GM19438 (cell line): ENCODE results near the gene EPS15.
A peak's percentile ranks its signal among the peaks of the same experiment; 100 is the strongest.
"Not testable (repeated sequence)": the region's sequence is repeated elsewhere in the genome, so short reads cannot be mapped to it uniquely, and the experiment has no call there.

ENCODE experiments used
- ATAC-seq: cut with Tn5 transposase; IDR thresholded peaks from one replicate; pipeline ENCODE4 v1.9.1; 2021; ENCODE audit warnings: low read depth; ENCODE audit not compliant: unreplicated experiment

The EPS15 gene

DNA sequence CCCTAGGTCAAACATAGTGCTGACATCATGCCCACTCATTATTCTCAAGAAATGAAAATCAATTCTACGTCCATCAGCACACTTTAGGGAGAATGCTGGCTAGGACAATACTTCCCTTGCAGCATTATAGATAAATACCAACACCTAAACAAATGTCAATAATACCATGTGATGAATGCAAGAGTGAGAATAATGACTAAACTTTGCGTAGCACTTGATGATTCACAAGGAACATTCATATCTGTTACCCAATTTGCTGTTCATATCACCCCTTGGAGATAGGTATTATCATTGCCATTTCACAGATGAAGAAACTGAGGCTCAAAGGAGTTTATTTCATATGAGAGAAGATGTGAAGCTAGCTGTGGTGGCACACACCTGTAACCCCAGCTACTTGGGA is 24.8 kb upstream of the EPS15 start:
- ATAC-seq: no peak

DNA sequence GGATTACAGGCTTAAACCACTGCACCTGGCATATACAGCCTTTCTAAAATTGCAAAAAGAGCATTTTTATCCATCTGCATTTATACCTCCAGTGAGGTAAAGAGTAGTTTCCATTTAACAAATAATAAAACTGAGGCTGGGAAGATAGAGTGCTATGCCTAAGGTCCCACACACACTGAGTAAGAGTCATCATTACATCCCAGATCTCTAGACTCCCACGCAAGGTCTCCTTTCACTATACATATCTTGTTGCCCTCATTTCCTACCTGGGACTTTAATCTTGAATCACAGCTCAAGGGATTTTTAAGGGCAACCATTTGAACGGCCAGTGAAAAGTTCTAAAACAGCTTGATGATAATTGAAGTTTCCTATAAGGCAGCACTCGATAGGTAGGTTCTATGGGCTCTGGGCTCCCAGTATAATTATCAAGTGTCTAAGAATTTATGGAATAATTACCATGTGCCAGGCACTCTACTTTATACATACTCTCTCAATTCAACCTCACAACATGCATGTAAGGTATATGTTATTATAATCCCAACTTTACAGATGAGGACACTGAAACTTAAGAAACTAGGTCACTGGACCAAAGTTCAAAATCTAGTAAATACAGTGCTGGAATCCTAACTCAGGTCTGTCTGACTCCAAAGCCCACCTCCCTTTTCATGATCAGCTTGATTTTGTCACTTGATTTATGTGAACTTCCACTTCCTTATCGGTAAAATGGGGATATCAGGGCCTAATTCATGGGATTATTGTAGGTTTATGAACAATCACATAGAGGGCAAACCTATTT is 23.3 kb upstream of the EPS15 start:
- ATAC-seq: no peak

DNA sequence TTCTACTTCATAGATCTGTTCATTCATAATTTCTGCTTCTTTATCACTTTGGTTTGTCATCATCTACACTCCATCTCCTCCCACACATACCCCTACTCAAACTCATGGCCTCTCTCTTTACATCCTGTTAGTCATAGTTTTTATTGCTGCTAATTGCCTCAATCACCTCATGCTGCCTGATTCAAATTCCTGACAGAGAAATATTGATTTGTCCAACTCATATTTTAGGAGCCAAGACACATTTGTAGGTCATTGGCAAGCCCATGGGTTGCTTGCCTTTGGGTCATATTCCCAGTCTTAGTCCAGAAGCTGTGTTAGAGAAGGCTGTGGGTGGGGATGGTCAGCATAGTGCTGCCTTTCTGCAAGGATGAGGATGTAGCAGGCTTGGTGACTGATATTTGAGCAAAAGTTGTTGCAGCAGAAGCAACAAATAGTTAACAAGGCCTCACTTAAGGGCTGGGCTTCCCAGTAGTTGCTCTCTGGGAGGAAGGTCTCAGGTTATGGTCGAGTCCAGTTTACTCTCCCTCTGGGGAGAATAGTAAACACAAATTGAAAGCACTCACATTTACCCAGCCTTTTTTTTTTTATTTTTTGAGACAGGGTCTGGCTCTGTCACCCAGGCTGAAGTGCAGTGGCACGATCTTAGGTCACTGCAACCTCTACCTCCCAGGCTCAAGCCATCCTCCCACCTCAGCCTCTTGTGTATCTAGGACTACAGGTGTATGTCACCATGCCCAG is 22.4 kb upstream of the EPS15 start:
- ATAC-seq: no peak

DNA sequence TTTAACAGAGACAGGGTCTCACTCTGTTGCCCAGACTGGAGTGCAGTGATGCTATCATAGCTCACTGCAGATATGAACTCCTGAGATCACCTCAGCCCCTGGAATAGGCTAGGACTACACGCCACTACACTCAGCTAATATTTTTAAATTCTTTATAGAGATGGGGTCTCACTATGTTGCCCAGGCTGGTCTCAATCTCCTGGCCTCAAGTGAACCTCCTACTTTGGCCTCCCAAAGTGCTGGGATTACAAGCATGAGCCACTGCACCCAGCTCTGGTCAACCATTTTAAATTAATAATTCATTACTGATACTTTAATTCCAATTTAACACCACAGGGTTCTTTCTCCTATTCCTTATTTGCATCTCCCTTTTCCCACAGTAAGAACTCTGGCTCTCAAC is 18.5 kb upstream of the EPS15 start:
- ATAC-seq: no peak

DNA sequence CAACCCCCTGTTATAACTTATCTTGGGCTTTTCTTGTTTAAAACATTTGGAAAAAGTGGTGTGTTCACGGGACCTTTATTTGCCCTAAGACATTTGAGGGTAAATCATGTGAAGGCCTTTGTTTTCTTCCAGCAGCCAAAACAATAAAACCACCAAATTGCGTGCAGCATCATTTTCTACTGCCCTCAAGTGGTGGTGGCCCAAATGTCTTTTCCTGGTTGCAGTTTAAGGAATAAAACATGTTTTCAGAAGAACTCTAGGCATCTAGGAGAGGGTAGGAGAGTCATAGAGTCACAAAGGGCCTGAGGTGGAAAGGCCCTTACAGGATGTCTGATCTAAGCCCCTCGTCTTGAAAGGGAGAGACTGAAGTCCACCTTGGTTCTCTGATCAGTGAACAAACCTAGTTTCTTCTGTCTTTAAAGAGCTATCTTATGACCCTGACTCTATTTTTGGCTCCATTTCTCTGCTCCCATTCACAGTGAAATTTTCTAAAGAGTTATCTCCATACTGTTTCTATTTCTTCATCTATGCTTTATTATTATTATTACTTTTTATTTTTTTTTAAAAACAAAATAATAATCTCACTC is 16.0 kb upstream of the EPS15 start:
- ATAC-seq: no peak

DNA sequence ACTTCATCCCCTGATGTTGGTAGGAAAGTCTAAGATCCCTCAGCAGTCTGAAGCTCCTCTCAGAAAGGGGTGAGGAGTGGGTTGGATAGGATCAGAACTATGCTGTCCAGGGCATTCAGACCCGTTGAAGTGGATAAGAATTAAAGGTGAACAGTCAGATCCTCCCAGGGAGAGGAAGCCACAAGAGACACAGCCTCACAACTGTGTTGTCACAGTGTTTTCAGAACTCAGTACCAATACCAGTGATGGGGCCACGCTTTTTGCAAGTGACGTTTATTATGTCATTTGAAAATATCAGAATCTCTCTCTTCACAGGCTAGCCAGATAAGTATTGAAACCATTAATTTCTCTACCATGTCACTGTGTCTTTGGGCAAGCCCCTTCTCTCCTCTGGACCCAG is 15.4 kb upstream of the EPS15 start:
- ATAC-seq: no peak

DNA sequence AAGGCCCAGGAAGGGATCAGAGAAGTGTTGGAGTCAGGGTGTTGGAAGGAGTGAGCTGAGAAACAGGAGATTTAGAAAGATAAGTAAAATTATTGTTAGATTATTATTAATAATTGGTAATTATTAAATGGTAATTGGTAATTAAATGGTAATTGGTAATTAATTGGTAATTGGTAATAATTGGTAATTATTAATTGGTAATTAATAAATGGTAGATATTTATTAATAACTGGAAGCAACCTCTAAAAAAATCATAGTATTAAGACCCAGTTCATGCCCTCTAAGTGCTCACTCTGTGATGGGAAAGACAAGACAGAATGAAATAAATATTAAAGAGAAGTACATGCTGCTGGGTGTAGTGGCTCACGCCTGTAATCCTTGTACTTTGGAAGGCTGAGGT is 13.8 kb upstream of the EPS15 start:
- no peak for ATAC-seq

DNA sequence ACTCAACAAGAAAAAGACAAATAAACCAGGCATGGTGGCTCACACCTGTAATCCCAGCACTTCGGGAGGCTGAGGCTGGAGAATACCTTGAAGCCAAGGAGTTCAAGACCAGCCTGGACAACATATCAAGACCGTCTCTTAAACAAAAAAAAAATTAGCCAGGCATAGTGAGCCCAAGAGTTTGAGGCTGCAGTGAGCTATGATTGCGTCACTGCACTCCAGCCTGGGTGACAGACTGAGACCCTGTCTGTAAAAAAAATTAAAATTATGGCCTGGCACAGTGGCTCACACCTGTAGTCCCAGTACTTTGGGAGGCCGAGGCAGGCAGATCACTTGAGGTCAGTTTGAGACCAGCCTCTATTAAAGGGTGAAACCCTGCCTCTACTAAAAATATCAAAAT is 11.4 kb upstream of the EPS15 start:
- not testable (repeated sequence) for ATAC-seq

DNA sequence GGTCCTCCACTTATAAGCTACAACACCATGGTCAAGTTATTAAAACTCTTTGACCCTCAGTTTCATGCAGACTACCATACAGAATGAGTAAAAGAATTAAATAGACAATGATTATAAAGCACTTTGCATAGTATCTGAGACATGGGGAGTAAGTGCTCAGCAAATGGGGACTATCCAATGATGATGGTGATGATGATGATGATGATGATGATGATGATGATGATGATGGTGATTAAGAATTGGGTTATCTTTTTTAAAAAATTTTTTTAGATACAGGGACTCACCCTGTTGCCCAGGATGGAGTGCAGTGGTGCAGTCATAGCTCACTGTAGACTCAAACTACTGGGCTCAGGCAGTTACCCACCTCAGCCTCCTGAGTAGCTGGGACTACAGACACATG is 8.1 kb upstream of the EPS15 start:
- no peak for ATAC-seq

DNA sequence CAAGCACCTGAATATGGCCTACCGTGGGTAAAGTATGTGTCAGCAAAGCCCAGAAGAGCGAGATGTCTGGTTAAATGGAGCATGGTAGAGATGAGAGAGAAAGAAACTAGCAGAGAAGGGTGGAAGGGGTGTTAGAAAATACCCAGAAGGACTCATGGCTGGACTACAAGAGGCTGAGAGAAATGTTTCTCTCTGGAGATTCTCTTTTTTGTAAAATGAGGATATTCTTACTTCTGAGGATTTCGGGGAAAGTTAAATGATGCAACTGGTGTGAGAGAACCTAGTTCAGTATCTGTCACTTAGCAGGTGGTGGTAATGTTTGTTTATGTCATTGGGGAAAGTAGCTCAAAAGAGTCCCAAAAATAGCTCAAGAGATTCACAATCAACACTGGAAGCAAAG is 7.2 kb upstream of the EPS15 start:
- ATAC-seq: no peak

DNA sequence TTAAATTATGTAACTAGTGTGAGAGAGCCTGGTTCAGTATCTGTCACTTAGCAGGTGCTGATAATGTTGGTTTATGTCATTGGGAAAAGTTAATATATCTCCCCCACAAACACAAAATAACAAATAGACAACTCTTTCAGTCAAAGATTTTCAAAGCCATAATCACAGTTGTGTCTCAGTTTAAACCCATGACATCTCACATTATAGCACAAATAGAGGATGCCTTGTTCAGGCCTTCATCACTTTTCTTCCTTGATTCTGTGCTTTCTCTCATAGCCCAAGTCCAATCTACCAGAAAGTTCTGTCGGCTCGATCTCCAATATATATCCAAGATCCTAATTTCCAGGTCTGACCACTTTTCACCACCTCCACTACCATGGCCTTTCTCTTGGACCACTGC is 6.2 kb upstream of the EPS15 start:
- no peak for ATAC-seq

DNA sequence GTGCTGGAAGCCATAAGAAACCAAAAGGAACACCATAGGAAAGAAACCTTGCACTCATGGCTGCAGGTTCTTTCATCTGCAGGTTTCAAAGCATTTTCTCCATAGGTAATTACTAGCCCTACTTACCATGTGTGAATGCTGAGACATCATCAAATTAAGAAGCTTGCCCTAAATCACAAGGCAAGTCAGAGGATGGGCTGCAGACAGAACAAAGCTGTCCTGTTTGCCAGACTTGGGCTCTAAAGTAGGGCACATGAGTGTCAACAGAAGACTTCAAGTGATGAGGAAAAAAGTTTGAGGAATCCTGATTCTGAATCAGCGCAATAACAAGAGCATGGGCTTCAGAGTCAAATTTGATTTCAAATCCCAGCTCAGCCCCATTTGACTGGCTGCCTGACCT is 5.8 kb upstream of the EPS15 start:
- ATAC-seq: no peak

DNA sequence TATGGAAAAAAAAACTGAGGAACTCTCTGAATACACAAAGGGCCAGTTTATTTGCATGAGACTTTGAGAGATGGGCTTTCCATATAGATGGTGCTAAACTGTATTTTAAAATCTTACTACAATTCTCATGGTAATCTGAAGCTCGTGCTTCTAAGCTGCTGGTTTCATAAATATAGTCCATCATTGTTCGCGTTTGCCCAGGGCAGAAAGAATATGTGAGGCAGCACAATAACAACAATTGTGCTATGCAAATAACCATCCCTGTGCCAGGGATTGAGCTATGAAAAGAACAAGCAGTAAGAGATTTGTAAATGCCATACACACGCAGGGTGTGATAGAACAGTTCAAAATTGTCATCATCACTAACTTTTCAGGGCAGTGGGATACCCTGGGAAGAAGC is 4.9 kb upstream of the EPS15 start:
- ATAC-seq: no peak

DNA sequence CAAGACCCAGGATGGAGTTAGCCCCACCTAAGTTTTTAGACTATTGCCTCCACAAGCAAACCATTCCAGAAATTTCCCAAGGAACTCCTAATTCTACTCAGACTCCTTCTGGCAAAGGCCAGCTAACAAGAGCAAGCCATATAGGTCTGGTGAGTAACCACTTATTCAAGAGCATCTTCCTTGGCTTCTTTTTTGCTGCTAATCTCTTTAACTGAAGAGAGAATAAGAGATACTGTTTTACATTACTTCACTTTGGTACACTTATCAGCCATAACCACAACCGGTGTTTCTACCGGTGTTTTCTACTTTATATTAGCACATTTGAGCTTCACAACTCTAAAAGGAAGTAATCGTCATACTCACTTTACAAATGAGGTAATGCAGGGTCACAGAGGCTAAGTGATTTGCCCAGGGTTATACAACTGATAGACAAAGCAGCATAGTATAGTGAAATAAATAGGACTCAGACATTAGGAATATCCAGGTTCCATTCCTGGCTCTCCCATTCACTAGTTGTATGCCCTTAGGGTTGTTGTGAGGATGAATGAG is 1.7 kb upstream of the EPS15 start:
- ATAC-seq: no peak

DNA sequence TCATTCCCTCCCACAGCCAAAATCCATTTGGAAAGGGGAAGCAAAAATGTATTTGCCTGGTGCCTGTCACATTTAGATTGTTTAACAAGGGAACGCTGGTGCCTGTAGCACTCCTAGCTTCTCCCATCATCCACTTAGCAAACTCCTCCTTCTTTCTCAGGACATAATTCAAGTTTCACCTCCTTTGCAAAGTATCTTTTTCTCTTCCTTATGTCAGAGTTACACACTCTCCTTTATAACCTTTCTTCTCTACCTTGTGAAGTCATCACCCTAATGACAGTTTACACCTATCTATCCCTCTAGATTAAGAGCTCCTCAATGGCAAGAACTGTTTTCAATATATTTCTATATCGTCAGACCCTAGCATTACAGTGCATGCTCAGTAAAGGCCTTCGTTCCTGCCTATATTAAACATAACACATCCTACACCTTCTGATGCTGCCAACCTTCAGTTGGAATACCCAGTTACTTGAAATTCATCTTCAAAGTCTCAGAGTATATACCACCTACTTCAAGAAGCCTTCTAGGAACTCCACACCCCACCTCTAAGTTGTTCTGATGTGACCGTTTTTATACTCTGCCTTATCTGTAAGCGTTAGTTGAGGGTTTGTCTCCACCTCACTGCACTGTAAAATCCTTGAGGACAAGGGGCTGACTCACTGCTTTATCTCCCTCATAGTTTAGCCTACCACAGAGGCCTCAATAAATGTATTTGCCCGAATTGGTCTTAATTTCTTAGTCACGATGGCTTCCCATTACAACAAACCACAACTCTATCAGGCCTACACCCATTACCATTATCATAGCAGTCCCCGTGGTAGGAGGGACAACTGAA is 1.0 kb upstream of the EPS15 start:
- ATAC-seq: no peak

DNA sequence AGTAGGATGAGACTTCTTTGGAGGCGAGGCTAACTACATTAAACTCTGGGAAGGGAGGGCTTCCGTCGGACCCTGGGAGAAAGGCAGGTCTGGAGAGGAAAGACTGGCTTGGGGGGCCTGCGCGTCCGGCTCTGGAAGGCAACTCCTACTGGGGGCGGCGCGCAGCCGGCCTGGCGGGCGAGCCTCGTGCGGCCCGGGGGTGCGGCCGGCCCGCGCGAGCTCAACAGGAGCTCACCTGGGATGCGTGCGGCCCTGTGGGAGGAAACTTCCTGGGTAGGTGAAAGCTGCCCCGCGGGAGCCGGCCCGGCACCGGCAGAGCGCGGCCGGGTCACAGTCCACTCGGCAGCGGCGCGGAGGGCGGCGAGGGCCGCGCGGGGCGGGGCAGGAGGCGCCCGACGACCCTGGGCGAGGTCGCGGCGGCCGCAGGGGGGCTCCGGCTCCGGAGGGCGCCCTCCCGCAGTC is 449 bp downstream of the EPS15 start:
- peak; percentile 42 for ATAC-seq

DNA sequence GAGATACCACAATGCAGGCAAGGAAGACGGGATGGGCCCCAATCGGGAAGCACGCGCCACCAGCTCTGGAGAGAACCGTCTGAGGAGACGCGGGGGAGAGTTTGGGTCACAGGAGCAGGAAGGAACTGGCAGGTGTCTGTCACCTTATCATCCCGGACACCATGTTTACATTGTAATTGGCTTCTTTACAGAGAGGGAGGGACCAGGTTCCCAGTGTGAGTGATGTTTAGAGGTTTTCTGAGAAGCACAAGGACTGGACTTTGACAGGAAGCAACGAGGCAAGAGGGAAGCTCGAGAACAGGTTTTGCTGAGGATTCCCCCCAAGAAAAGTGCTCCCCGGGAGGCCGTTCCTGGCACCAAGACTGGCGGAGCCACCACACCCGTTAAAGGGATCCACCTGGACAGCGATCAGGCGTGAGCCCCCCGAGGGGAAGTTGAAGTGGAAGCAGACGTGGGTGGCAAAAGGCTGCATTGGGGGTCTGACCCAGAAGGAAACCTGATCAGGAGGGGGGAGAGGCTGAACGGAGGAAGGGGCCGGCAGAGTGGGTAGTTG is 957 bp downstream of the EPS15 start:
- peak; percentile 35 for ATAC-seq

DNA sequence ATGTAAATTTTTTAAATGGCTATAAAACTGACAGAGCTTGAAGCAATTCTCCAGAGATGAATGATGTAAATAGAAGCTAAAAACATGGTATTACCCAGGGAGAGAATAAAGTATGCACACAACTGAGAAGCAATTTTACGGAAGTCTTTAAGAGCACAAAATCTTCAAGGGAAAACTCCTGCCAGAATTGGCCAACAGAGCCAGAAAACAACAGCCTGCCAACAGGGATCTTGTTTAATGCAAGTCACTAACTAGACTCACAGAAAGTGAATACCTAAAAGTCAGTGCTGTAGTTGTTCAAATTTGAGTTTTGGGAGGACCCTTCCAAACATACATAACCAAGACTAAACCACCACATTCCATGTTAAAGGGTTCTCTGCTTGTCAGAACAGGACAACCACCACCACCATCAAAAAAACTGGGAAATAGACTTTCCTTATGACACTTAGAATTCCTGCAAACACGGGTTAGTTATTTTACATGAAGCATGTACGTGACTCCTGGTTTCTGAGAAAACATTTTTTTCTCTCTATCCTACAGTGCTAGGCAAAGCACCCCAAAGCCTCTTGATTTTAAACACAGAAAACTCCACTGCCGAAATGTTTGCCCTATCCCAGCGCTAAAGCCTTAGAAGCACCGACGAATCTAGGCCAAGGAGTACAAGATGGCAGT is 1.6 kb downstream of the EPS15 start:
- no peak for ATAC-seq

DNA sequence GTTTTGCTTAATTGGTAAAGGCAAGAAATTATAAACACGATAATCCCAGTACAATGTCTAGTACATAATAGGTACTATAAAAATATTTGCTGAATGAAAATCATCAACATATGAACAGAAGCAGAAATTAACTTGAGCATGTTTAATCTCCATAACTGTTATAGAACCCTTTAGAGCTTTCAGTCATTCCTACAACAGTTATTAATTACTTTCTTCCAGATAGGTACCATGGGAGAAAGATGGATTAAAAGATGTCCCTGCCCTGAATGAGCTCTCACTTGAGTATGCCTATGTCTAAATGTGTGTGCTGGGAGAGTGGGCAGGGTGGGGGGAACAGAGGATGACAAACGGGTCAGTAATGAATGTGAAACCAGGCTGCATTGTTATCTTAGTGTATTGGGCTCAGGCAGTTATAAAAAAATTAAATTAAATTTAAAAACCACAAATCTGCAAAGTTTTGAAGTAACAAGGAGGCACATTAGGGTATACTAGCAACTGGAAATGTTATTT is 2.4 kb downstream of the EPS15 start:
- ATAC-seq: no peak
